Gastrocnemius medialis (tissue), 4 donors: Measurements from ENCODE around the gene TEKTIP1.

Experiments
- CTCF ChIP-seq, 5 experiments: fragments of 450-650 bp in 3 of 5; fragments of 200-600 bp in 2 of 5; sonication (generic) in 2 of 5; IDR thresholded peaks in 4 of 5; conservative IDR thresholded peaks in 1 of 5; 1 replicate in 4 of 5; 2 replicates in 1 of 5; pipeline ENCODE4 v1.5.1; 2016 to 2019; ENCODE audit warnings: antibody characterized with exemption in 5 of 5, mild to moderate bottlenecking in 3 of 5, moderate library complexity in 3 of 5
- POLR2A ChIP-seq, 2 donors: fragments of 450-650 bp; IDR thresholded peaks; one replicate each; pipeline ENCODE4 v1.6.1; 2017; ENCODE audit warnings: antibody characterized with exemption in 2 of 2, mild to moderate bottlenecking in 2 of 2, moderate library complexity in 2 of 2

GRCh38 chr19:3504735-3505134, 34.2 kb upstream of the TEKTIP1 start:
- no peak for TF ChIP-seq CTCF (IDR thresholded peaks at IDR 0.05 in 4 of 5, conservative IDR thresholded peaks at IDR 0.05 in 1 of 5)
- no peak for TF ChIP-seq POLR2A (IDR thresholded peaks at IDR 0.05)
